ENCODE data around the gene C19orf47.
A peak's percentile ranks its signal among the peaks of the same experiment; 100 is the strongest.

The C19orf47 gene

GRCh38 chr19:40322271-40322610, 26.0 kb downstream of the C19orf47 start:
- H3K9me3 ChIP-seq (ENCODE audit: low read depth, low read length) = no peaks in the 10 kb centered on the region
- H3K9ac ChIP-seq (ENCODE audit: insufficient read length) = no peak overlapping the region
- no peak overlapping the region for H3K4me3 ChIP-seq
- no peak for DNase-seq (ENCODE audit: low read depth, low spot score)
- TF ChIP-seq FOXP2 (optimal IDR thresholded peaks at IDR 0.05; ENCODE audit: control extremely low read depth, extremely low read length, insufficient read depth) = no peak
- TF ChIP-seq POLR2AphosphoS5 (IDR thresholded peaks at IDR 0.05; ENCODE audit: borderline replicate concordance, low read depth, low read length) = no peak
- no peak for TF ChIP-seq EZH2 (IDR thresholded peaks at IDR 0.05)
- peaks cover 52% of the 10 kb centered on the region for H3K36me3 ChIP-seq (ENCODE audit: insufficient read depth, low read length)
- no peak overlapping the region for H3K27ac ChIP-seq

- Histone ChIP-seq H3K9me3 (ENCODE audit: low read depth, low read length) (no peaks in the 10 kb centered on the region), H3K27ac (no peak overlapping the region), H3K9ac (ENCODE audit: insufficient read length) (no peak overlapping the region), H3K4me3 (no peak overlapping the region), H3K36me3 (ENCODE audit: insufficient read depth, low read length) (peaks cover 51% of the 10 kb centered on the region)
- no peak for DNase-seq (ENCODE audit: low read depth, low spot score)
- TF ChIP-seq FOXP2 (optimal IDR thresholded peaks at IDR 0.05; ENCODE audit: control extremely low read depth, extremely low read length, insufficient read depth) (no peak), POLR2AphosphoS5 (IDR thresholded peaks at IDR 0.05; ENCODE audit: borderline replicate concordance, low read depth, low read length) (no peak), EZH2 (IDR thresholded peaks at IDR 0.05) (no peak)
Observed at GRCh38 chr19:40321566-40322270, 26.5 kb downstream of the C19orf47 start.

GRCh38 chr19:40321076-40321475, 27.1 kb downstream of the C19orf47 start:
- H3K4me3 ChIP-seq = no peak overlapping the region
- no peak overlapping the region for H3K9ac ChIP-seq (ENCODE audit: insufficient read length)
- no peaks in the 10 kb centered on the region for H3K9me3 ChIP-seq (ENCODE audit: low read depth, low read length)
- no peak overlapping the region for H3K27ac ChIP-seq
- DNase-seq (ENCODE audit: low read depth, low spot score) = no peak
- H3K36me3 ChIP-seq (ENCODE audit: insufficient read depth, low read length) = peaks cover 44% of the 10 kb centered on the region
- no peak for TF ChIP-seq POLR2AphosphoS5 (IDR thresholded peaks at IDR 0.05; ENCODE audit: borderline replicate concordance, low read depth, low read length)
- TF ChIP-seq EZH2 (IDR thresholded peaks at IDR 0.05) = no peak
- no peak for TF ChIP-seq FOXP2 (optimal IDR thresholded peaks at IDR 0.05; ENCODE audit: control extremely low read depth, extremely low read length, insufficient read depth)

- Histone ChIP-seq H3K27ac (no peak overlapping the region), H3K9ac (ENCODE audit: insufficient read length) (no peak overlapping the region), H3K4me3 (no peak overlapping the region), H3K36me3 (ENCODE audit: insufficient read depth, low read length) (peaks cover 39% of the 10 kb centered on the region), H3K9me3 (ENCODE audit: low read depth, low read length) (no peaks in the 10 kb centered on the region)
- no peak for TF ChIP-seq POLR2AphosphoS5 (IDR thresholded peaks at IDR 0.05; ENCODE audit: borderline replicate concordance, low read depth, low read length)
- TF ChIP-seq FOXP2 (optimal IDR thresholded peaks at IDR 0.05; ENCODE audit: control extremely low read depth, extremely low read length, insufficient read depth) = no peak
- no peak for TF ChIP-seq EZH2 (IDR thresholded peaks at IDR 0.05)
- DNase-seq (ENCODE audit: low read depth, low spot score) = no peak
Observed at GRCh38 chr19:40320558-40320935, 27.6 kb downstream of the C19orf47 start.

GRCh38 chr19:40317338-40317737, 30.9 kb downstream of the C19orf47 start:
- TF ChIP-seq FOXP2 (optimal IDR thresholded peaks at IDR 0.05; ENCODE audit: control extremely low read depth, extremely low read length, insufficient read depth) (no peak), POLR2AphosphoS5 (IDR thresholded peaks at IDR 0.05; ENCODE audit: borderline replicate concordance, low read depth, low read length) (no peak), EZH2 (IDR thresholded peaks at IDR 0.05) (no peak)

GRCh38 chr19:40315812-40316470, 32.3 kb downstream of the C19orf47 start:
- H3K4me3 ChIP-seq = no peak overlapping the region
- DNase-seq (ENCODE audit: low read depth, low spot score) = no peak
- TF ChIP-seq EZH2 (IDR thresholded peaks at IDR 0.05) = no peak
- TF ChIP-seq FOXP2 (optimal IDR thresholded peaks at IDR 0.05; ENCODE audit: control extremely low read depth, extremely low read length, insufficient read depth) = no peak
- no peak for TF ChIP-seq POLR2AphosphoS5 (IDR thresholded peaks at IDR 0.05; ENCODE audit: borderline replicate concordance, low read depth, low read length)

More at GRCh38 chr19:40317338-40317737, 30.9 kb downstream of the C19orf47 start:
- Histone ChIP-seq H3K27ac (no peak overlapping the region), H3K36me3 (ENCODE audit: insufficient read depth, low read length) (peaks cover 19% of the 10 kb centered on the region), H3K9ac (ENCODE audit: insufficient read length) (no peak overlapping the region), H3K4me3 (no peak overlapping the region), H3K9me3 (ENCODE audit: low read depth, low read length) (no peaks in the 10 kb centered on the region)
- DNase-seq (ENCODE audit: low read depth, low spot score) = no peak

GRCh38 chr19:40314656-40315055, 33.5 kb downstream of the C19orf47 start:
- H3K9me3 ChIP-seq (ENCODE audit: low read depth, low read length) = no peaks in the 10 kb centered on the region
- no peak for DNase-seq (ENCODE audit: low read depth, low spot score)
- H3K27ac ChIP-seq = no peak overlapping the region; the same call in 1 of the 2 replicates
- H3K4me3 ChIP-seq = no peak overlapping the region
- TF ChIP-seq POLR2AphosphoS5 (IDR thresholded peaks at IDR 0.05; ENCODE audit: borderline replicate concordance, low read depth, low read length) = no peak
- no peak for TF ChIP-seq EZH2 (IDR thresholded peaks at IDR 0.05)
- TF ChIP-seq FOXP2 (optimal IDR thresholded peaks at IDR 0.05; ENCODE audit: control extremely low read depth, extremely low read length, insufficient read depth) = no peak
- H3K36me3 ChIP-seq (ENCODE audit: insufficient read depth, low read length) = no peaks in the 10 kb centered on the region; the same call in 1 of the 2 replicates
- no peak overlapping the region for H3K9ac ChIP-seq (ENCODE audit: insufficient read length)

More at GRCh38 chr19:40315812-40316470, 32.3 kb downstream of the C19orf47 start:
- Histone ChIP-seq H3K9me3 (ENCODE audit: low read depth, low read length) (no peaks in the 10 kb centered on the region), H3K27ac (peak overlapping the region; percentile 1; the same call in 1 of the 2 replicates), H3K36me3 (ENCODE audit: insufficient read depth, low read length) (peaks cover 5% of the 10 kb centered on the region; the same call in 1 of the 2 replicates), H3K9ac (ENCODE audit: insufficient read length) (no peak overlapping the region)

GRCh38 chr19:40313229-40313983, 34.8 kb downstream of the C19orf47 start:
- TF ChIP-seq POLR2AphosphoS5 (IDR thresholded peaks at IDR 0.05; ENCODE audit: borderline replicate concordance, low read depth, low read length) (no peak), EZH2 (IDR thresholded peaks at IDR 0.05) (no peak), FOXP2 (optimal IDR thresholded peaks at IDR 0.05; ENCODE audit: control extremely low read depth, extremely low read length, insufficient read depth) (no peak)
- no peaks in the 10 kb centered on the region for H3K9me3 ChIP-seq (ENCODE audit: low read depth, low read length)
- no peak for DNase-seq (ENCODE audit: low read depth, low spot score)
- no peak overlapping the region for H3K9ac ChIP-seq (ENCODE audit: insufficient read length)
- H3K4me3 ChIP-seq = no peak overlapping the region
- no peak overlapping the region for H3K27ac ChIP-seq
- H3K36me3 ChIP-seq (ENCODE audit: insufficient read depth, low read length) = no peaks in the 10 kb centered on the region; the same call in 1 of the 2 replicates
